GM23338 (cell line): ENCODE data around the gene SMARCC1. TPM values are rescaled to one million over a fixed set of nuclear protein-coding genes. Genes with fewer than 3 reads are reported as not detected.

ENCODE experiments used
- ATAC-seq: fragments of 200-7000 bp; cut with Tn5 transposase; 3 replicates; pipeline ENCODE4 v1.9.1; 2020
- DNase-seq: peaks from one replicate; pipeline ENCODE4 v3.0.0-alpha.2; 2015; ENCODE audit warnings: low spot score
- H2AFZ ChIP-seq: fragments of 200-600 bp; sonication (generic); 2 replicates; pipeline ENCODE4 v1.8.0; 2016; ENCODE audit warnings: antibody characterized with exemption, mild to moderate bottlenecking, moderate library complexity
- H3F3A ChIP-seq: fragments of 200-600 bp; sonication (generic); replicated peaks from 2 replicates; pipeline ENCODE4 v1.8.0; 2017; ENCODE audit warnings: antibody characterized with exemption, mixed run types, low read depth
- H3K27ac ChIP-seq: fragments of 200-600 bp; sonication (generic); 2 replicates; pipeline ENCODE4 v1.6.1; 2016; ENCODE audit warnings: low read depth
- H3K27me3 ChIP-seq: fragments of 200-600 bp; sonication (generic); 2 replicates; pipeline ENCODE4 v1.8.0; 2016; ENCODE audit warnings: mild to moderate bottlenecking, mixed run types, moderate library complexity; ENCODE audit not compliant: insufficient read depth
- H3K36me3 ChIP-seq: fragments of 200-600 bp; sonication (generic); 2 replicates; pipeline ENCODE4 v1.8.0; 2016; ENCODE audit warnings: mild to moderate bottlenecking; ENCODE audit not compliant: insufficient read depth
- H3K4me1 ChIP-seq: fragments of 200-600 bp; sonication (generic); 2 replicates; pipeline ENCODE4 v1.8.0; 2016; ENCODE audit warnings: mild to moderate bottlenecking, moderate library complexity; ENCODE audit not compliant: insufficient read depth
- H3K4me2 ChIP-seq: fragments of 200-600 bp; sonication (generic); 2 replicates; pipeline ENCODE4 v1.7.1; 2017; ENCODE audit warnings: mixed run types
- H3K4me3 ChIP-seq: fragments of 200-600 bp; sonication (generic); 2 replicates; pipeline ENCODE4 v1.6.1; 2016; ENCODE audit warnings: mixed run types
- H3K79me2 ChIP-seq: fragments of 200-600 bp; sonication (generic); replicated peaks from 2 replicates; pipeline ENCODE4 v1.8.0; 2017; ENCODE audit warnings: mild to moderate bottlenecking; ENCODE audit not compliant: insufficient read depth
- H3K9me2 ChIP-seq: fragments of 200-600 bp; sonication (generic); 2 replicates; pipeline ENCODE4 v1.8.0; 2017; ENCODE audit not compliant: insufficient read depth
- H4K20me1 ChIP-seq: fragments of 200-600 bp; sonication (generic); replicated peaks from 2 replicates; pipeline ENCODE4 v1.8.0; 2017; ENCODE audit warnings: mild to moderate bottlenecking; ENCODE audit not compliant: insufficient read depth
- H3K27ac Mint-ChIP-seq: 2 replicates; pipeline ENCODE4 v1.8.0; 2020; ENCODE audit warnings: inconsistent platforms, mild to moderate bottlenecking, moderate library complexity, mixed read lengths
- H3K27me3 Mint-ChIP-seq: 3 replicates; pipeline ENCODE4 v1.8.0; 2022; ENCODE audit warnings: low read depth, mild to moderate bottlenecking, moderate library complexity, mixed read lengths, inconsistent platforms; ENCODE audit not compliant: insufficient read depth, poor library complexity
- H3K36me3 Mint-ChIP-seq: 3 replicates; pipeline ENCODE4 v1.8.0; 2021; ENCODE audit warnings: low read depth, mild to moderate bottlenecking, inconsistent platforms, moderate library complexity, mixed read lengths
- H3K4me1 Mint-ChIP-seq: 3 replicates; pipeline ENCODE4 v1.8.0; 2020; ENCODE audit warnings: mild to moderate bottlenecking, inconsistent platforms, mixed read lengths
- H3K4me3 Mint-ChIP-seq: 3 replicates; pipeline ENCODE4 v1.8.0; 2021; ENCODE audit warnings: moderate library complexity, mild to moderate bottlenecking, inconsistent platforms, mixed read lengths
- H3K9me3 Mint-ChIP-seq: 3 replicates; pipeline ENCODE4 v1.8.0; 2020; ENCODE audit warnings: moderate library complexity, mild to moderate bottlenecking, inconsistent platforms, mixed read lengths
- CREB1 ChIP-seq: fragments of 250-450 bp; sonication (Bioruptor Pico); IDR thresholded peaks from 2 replicates; pipeline ENCODE4 v1.5.0; 2020; ENCODE audit warnings: low read depth, mild to moderate bottlenecking, moderate library complexity
- EZH2 ChIP-seq: fragments of 200-600 bp; sonication (generic); IDR thresholded peaks from one replicate; pipeline ENCODE4 v1.8.0; 2017; ENCODE audit warnings: antibody characterized with exemption, mild to moderate bottlenecking, low read depth; ENCODE audit not compliant: unreplicated experiment
- EZH2phosphoT487 ChIP-seq: fragments of 200-600 bp; sonication (generic); IDR thresholded peaks from one replicate; pipeline ENCODE4 v1.8.1; 2018; ENCODE audit warnings: antibody characterized with exemption; ENCODE audit not compliant: unreplicated experiment
- JUNB ChIP-seq: IDR thresholded peaks from one replicate; pipeline ENCODE4 v1.6.1; 2016; ENCODE audit warnings: antibody characterized with exemption; ENCODE audit not compliant: unreplicated experiment
- NANOG ChIP-seq: IDR thresholded peaks from 2 replicates; pipeline ENCODE4 v1.6.1; 2016; ENCODE audit warnings: antibody characterized with exemption, borderline replicate concordance
- POLR2AphosphoS5 ChIP-seq: IDR thresholded peaks from 2 replicates; pipeline ENCODE4 v1.6.1; 2016; ENCODE audit warnings: antibody characterized with exemption, low read depth
- STAT1 ChIP-seq: IDR thresholded peaks from one replicate; pipeline ENCODE4 v1.6.1; 2016; ENCODE audit warnings: antibody characterized with exemption; ENCODE audit not compliant: unreplicated experiment
- ZNF114 ChIP-seq: fragments of 250-450 bp; sonication (Bioruptor Pico); IDR thresholded peaks from 2 replicates; pipeline ENCODE4 v1.5.0; 2020; ENCODE audit warnings: mild to moderate bottlenecking, moderate library complexity
- ZNF331 ChIP-seq: fragments of 250-450 bp; sonication (Bioruptor Pico); IDR thresholded peaks from 2 replicates; pipeline ENCODE4 v1.5.0; 2020; ENCODE audit warnings: low read depth, mild to moderate bottlenecking, moderate library complexity
- polyA plus RNA-seq: library from polyadenylated mRNA; unstranded; fragments of >200 nt; fragmentation: Nextera tagmentation; extraction: Ambion mirVana; gene quantifications from 2 replicates; pipeline ENCODE4 v1.2.1, GENCODE V29; 2016
- total RNA-seq: library from RNA; depleted of rRNA; stranded (reverse); fragments of >200 nt; shearing (Covaris generic); gene quantifications from 2 replicates; pipeline ENCODE4 v1.2.3, GENCODE V29; 2014
- TF ChIP-seq, protein P1 (sequence below): IDR thresholded peaks from one replicate; pipeline ENCODE4 v1.6.1; 2018; ENCODE audit warnings: antibody characterized with exemption; ENCODE audit not compliant: unreplicated experiment
- TF ChIP-seq, protein P2 (sequence below): IDR thresholded peaks from 2 replicates; pipeline ENCODE4 v1.6.1; 2016; ENCODE audit warnings: antibody characterized with exemption
- TF ChIP-seq, protein P3 (sequence below): fragments of 250-450 bp; sonication (Bioruptor Pico); IDR thresholded peaks from 2 replicates; pipeline ENCODE4 v1.5.0; 2020; ENCODE audit warnings: mild to moderate bottlenecking, moderate library complexity
- TF ChIP-seq, protein P4 (sequence below), 2 experiments: fragments of 200-600 bp in 1 of 2; sonication (generic) in 1 of 2; conservative IDR thresholded peaks; 2 replicates each; pipeline versions ENCODE4 v1.5.1 to v1.6.1; 2016 to 2017; ENCODE audit warnings: antibody characterized with exemption in 2 of 2, low read depth in 2 of 2, mild to moderate bottlenecking in 2 of 2, moderate library complexity in 1 of 2

Gene SMARCC1
- total and polyA plus RNA-seq, 2 experiments from 2014 or later: 105 to 171 TPM

DNA sequence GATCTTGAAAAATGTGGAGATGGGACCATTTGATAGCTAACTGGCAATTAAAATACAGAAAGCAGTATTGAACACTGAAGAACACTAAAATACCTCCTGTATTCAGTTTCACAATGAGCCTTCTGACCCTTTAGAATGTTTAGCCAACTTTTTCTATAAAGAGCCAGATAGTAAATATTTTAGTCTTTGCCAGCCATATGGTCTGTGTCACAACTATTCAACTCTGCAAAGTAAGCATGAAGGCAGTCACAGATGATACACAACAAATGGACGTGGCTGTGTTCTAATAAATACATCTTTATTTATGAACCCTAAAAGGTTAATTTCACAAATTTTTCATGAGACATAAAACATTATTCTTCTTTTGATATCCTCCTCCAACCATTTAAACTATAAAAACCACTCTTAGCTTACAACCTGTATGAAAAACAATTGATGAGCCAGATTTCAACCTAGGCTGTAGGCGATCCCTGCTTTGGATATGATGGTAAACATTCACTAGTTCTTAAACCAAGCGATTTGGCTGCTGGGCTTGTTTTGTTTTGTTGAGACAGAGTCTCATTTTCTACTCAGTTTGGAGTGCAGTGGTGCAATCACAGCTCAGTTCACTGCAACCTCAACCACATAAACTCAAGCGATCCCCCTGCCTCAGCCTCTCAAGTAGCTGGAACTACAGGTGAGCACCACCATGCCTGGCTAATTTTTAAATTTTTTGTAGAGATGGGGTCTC is 189.5 kb downstream of the SMARCC1 start (continued):
- TF ChIP-seq, protein P1, sequence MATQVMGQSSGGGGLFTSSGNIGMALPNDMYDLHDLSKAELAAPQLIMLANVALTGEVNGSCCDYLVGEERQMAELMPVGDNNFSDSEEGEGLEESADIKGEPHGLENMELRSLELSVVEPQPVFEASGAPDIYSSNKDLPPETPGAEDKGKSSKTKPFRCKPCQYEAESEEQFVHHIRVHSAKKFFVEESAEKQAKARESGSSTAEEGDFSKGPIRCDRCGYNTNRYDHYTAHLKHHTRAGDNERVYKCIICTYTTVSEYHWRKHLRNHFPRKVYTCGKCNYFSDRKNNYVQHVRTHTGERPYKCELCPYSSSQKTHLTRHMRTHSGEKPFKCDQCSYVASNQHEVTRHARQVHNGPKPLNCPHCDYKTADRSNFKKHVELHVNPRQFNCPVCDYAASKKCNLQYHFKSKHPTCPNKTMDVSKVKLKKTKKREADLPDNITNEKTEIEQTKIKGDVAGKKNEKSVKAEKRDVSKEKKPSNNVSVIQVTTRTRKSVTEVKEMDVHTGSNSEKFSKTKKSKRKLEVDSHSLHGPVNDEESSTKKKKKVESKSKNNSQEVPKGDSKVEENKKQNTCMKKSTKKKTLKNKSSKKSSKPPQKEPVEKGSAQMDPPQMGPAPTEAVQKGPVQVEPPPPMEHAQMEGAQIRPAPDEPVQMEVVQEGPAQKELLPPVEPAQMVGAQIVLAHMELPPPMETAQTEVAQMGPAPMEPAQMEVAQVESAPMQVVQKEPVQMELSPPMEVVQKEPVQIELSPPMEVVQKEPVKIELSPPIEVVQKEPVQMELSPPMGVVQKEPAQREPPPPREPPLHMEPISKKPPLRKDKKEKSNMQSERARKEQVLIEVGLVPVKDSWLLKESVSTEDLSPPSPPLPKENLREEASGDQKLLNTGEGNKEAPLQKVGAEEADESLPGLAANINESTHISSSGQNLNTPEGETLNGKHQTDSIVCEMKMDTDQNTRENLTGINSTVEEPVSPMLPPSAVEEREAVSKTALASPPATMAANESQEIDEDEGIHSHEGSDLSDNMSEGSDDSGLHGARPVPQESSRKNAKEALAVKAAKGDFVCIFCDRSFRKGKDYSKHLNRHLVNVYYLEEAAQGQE: no peak
- no peak for TF ChIP-seq EZH2
- no peak for TF ChIP-seq NANOG
- no peak for TF ChIP-seq STAT1
- TF ChIP-seq ZNF114 (CRISPR knock-in tag): no peak
- no peak for TF ChIP-seq JUNB
- TF ChIP-seq POLR2AphosphoS5: no peak
- no peak for TF ChIP-seq CREB1 (CRISPR knock-in tag)
- TF ChIP-seq ZNF331 (CRISPR knock-in tag): no peak
- TF ChIP-seq EZH2phosphoT487: no peak

DNA sequence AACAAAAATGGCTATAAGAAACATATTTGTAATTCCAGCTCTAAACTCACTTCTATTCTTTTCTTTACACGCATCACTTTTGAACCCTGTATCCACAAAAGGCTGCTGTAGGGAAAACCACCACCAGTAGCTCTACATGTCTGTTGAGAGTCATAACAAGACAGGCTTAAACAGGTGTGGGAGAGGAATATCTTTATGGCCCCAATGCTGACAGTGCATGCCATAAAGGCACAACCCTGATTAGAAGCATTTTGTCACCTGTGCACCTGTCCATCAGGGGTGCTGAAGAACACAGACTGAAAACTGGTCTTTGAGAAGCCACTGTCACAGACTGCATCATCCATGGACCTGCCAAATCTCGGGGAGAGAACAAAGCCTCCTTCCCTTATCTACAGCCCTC is 191.5 kb downstream of the SMARCC1 start:
- H3K27ac Mint-ChIP-seq: no peak overlapping the region
- DNase-seq (no peak), ATAC-seq (no peak)
- Histone ChIP-seq H4K20me1 (peaks cover 16% of the 10 kb centered on the region), H3K79me2 (no peaks in the 10 kb centered on the region), H3K27me3 (no peaks in the 10 kb centered on the region), H3K27ac (no peak overlapping the region), H3K9me2 (no peaks in the 10 kb centered on the region), H2AFZ (no peak overlapping the region), H3K4me2 (no peak overlapping the region), H3K4me3 (no peak overlapping the region), H3F3A (peaks cover 13% of the 10 kb centered on the region; the same call in 1 of the 2 replicates), H3K36me3 (peaks cover 50% of the 10 kb centered on the region), H3K4me1 (no peaks in the 10 kb centered on the region; the same call in 1 of the 2 replicates)
- peaks cover 87% of the 10 kb centered on the region for H3K36me3 Mint-ChIP-seq
- H3K27me3 Mint-ChIP-seq: peaks cover 8% of the 10 kb centered on the region
- peaks cover 7% of the 10 kb centered on the region; the same call in 1 of the 3 replicates for H3K4me1 Mint-ChIP-seq
- no peak overlapping the region for H3K4me3 Mint-ChIP-seq
- H3K9me3 Mint-ChIP-seq: no peaks in the 10 kb centered on the region
- TF ChIP-seq, protein P2, sequence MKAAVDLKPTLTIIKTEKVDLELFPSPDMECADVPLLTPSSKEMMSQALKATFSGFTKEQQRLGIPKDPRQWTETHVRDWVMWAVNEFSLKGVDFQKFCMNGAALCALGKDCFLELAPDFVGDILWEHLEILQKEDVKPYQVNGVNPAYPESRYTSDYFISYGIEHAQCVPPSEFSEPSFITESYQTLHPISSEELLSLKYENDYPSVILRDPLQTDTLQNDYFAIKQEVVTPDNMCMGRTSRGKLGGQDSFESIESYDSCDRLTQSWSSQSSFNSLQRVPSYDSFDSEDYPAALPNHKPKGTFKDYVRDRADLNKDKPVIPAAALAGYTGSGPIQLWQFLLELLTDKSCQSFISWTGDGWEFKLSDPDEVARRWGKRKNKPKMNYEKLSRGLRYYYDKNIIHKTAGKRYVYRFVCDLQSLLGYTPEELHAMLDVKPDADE: no peak
- TF ChIP-seq NANOG: no peak
- TF ChIP-seq, protein P3, sequence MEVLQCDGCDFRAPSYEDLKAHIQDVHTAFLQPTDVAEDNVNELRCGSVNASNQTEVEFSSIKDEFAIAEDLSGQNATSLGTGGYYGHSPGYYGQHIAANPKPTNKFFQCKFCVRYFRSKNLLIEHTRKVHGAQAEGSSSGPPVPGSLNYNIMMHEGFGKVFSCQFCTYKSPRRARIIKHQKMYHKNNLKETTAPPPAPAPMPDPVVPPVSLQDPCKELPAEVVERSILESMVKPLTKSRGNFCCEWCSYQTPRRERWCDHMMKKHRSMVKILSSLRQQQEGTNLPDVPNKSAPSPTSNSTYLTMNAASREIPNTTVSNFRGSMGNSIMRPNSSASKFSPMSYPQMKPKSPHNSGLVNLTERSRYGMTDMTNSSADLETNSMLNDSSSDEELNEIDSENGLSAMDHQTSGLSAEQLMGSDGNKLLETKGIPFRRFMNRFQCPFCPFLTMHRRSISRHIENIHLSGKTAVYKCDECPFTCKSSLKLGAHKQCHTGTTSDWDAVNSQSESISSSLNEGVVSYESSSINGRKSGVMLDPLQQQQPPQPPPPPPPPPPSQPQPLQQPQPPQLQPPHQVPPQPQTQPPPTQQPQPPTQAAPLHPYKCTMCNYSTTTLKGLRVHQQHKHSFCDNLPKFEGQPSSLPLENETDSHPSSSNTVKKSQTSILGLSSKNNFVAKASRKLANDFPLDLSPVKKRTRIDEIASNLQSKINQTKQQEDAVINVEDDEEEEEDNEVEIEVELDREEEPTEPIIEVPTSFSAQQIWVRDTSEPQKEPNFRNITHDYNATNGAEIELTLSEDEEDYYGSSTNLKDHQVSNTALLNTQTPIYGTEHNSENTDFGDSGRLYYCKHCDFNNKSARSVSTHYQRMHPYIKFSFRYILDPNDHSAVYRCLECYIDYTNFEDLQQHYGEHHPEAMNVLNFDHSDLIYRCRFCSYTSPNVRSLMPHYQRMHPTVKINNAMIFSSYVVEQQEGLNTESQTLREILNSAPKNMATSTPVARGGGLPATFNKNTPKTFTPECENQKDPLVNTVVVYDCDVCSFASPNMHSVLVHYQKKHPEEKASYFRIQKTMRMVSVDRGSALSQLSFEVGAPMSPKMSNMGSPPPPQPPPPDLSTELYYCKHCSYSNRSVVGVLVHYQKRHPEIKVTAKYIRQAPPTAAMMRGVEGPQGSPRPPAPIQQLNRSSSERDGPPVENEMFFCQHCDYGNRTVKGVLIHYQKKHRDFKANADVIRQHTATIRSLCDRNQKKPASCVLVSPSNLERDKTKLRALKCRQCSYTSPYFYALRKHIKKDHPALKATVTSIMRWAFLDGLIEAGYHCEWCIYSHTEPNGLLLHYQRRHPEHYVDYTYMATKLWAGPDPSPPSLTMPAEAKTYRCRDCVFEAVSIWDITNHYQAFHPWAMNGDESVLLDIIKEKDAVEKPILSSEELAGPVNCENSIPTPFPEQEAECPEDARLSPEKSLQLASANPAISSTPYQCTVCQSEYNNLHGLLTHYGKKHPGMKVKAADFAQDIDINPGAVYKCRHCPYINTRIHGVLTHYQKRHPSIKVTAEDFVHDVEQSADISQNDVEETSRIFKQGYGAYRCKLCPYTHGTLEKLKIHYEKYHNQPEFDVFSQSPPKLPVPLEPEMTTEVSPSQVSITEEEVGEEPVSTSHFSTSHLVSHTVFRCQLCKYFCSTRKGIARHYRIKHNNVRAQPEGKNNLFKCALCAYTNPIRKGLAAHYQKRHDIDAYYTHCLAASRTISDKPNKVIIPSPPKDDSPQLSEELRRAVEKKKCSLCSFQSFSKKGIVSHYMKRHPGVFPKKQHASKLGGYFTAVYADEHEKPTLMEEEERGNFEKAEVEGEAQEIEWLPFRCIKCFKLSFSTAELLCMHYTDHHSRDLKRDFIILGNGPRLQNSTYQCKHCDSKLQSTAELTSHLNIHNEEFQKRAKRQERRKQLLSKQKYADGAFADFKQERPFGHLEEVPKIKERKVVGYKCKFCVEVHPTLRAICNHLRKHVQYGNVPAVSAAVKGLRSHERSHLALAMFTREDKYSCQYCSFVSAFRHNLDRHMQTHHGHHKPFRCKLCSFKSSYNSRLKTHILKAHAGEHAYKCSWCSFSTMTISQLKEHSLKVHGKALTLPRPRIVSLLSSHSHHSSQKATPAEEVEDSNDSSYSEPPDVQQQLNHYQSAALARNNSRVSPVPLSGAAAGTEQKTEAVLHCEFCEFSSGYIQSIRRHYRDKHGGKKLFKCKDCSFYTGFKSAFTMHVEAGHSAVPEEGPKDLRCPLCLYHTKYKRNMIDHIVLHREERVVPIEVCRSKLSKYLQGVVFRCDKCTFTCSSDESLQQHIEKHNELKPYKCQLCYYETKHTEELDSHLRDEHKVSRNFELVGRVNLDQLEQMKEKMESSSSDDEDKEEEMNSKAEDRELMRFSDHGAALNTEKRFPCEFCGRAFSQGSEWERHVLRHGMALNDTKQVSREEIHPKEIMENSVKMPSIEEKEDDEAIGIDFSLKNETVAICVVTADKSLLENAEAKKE: no peak
- TF ChIP-seq, protein P4, sequence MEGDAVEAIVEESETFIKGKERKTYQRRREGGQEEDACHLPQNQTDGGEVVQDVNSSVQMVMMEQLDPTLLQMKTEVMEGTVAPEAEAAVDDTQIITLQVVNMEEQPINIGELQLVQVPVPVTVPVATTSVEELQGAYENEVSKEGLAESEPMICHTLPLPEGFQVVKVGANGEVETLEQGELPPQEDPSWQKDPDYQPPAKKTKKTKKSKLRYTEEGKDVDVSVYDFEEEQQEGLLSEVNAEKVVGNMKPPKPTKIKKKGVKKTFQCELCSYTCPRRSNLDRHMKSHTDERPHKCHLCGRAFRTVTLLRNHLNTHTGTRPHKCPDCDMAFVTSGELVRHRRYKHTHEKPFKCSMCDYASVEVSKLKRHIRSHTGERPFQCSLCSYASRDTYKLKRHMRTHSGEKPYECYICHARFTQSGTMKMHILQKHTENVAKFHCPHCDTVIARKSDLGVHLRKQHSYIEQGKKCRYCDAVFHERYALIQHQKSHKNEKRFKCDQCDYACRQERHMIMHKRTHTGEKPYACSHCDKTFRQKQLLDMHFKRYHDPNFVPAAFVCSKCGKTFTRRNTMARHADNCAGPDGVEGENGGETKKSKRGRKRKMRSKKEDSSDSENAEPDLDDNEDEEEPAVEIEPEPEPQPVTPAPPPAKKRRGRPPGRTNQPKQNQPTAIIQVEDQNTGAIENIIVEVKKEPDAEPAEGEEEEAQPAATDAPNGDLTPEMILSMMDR (conservative IDR thresholded peaks at IDR 0.05; ENCODE audit: low read depth in 2 of 2): no peak
- TF ChIP-seq POLR2AphosphoS5: no peak
